Adrenal gland (tissue), 12 donors: ENCODE results near the gene C1orf122. TPM values are rescaled to one million over a fixed set of nuclear protein-coding genes. Genes with fewer than 3 reads are reported as not detected.
A peak's percentile ranks its signal among the peaks of the same experiment; 100 is the strongest.

Experiments used
- DNase-seq, 7 donors: peaks; one replicate each; pipeline ENCODE4 v3.0.0-alpha.2; 2019 to 2020
- H3K27ac ChIP-seq, 5 donors: fragments of 200-600 bp; sonication (generic) in 4 of 5; 1 replicate in 3 of 5; 2 replicates in 2 of 5; pipeline versions ENCODE4 v1.5.1 to v1.8.0; 2016 to 2020; ENCODE audit warnings: mild to moderate bottlenecking in 1 of 5
- H3K27me3 ChIP-seq: fragments of 200-600 bp; 2 replicates; pipeline ENCODE4 v1.8.0; 2021
- H3K36me3 ChIP-seq, 2 donors: fragments of 200-600 bp; replicated peaks in 1 of 2; 1 replicate in 1 of 2; 2 replicates in 1 of 2; pipeline versions ENCODE4 v1.5.1 to v1.8.0; 2018 to 2022
- H3K4me1 ChIP-seq, 2 donors: fragments of 200-600 bp; replicated peaks in 1 of 2; 1 replicate in 1 of 2; 2 replicates in 1 of 2; pipeline versions ENCODE4 v1.5.1 to v1.8.0; 2018 to 2021
- H3K4me3 ChIP-seq, 4 donors: fragments of 200-600 bp; sonication (generic) in 3 of 4; one replicate each; pipeline ENCODE4 v1.5.1; 2016 to 2018
- H3K9me3 ChIP-seq, 3 donors: fragments of 200-600 bp; sonication (generic) in 1 of 3; replicated peaks in 1 of 3; 1 replicate in 2 of 3; 2 replicates in 1 of 3; pipeline versions ENCODE4 v1.5.1 to v1.8.0; 2016 to 2021
- POLR2A ChIP-seq, 2 donors: fragments of 450-650 bp; IDR thresholded peaks; one replicate each; pipeline ENCODE4 v1.6.1; 2017; ENCODE audit warnings: antibody characterized with exemption in 2 of 2, mild to moderate bottlenecking in 2 of 2, moderate library complexity in 1 of 2
- WGBS, 4 donors: extraction: QIAGEN DNeasy Blood & Tissue Kit in 2 of 4; methylation state at CpG; one replicate each; pipeline versions ENCODE4 v1.1.5 to v1.1.7; 2013 to 2017; 5-methylcytosine and 5-hydroxymethylcytosine counted together
- intact Hi-C, 2 donors: fragments of 100-400 bp; cut with DNase I; formaldehyde crosslinking; loops; one replicate each; pipeline versions ENCODE4 v1.14.1 to v1.15.0; 2022 to 2023
- polyA plus RNA-seq, 3 donors: library from polyadenylated mRNA; stranded (reverse); fragments of 200-250 nt in 2 of 3; fragments of 350-450 nt in 1 of 3; fragmentation: Illumina TruSeq in 1 of 3; extraction: RNeasy Lipid Tissue Mini Kit (QIAGEN cat#74804) in 1 of 3; gene quantifications; one replicate each; pipeline ENCODE4 v1.2.3, GENCODE V29; 2013 to 2014
- total RNA-seq, 9 donors: library from RNA; depleted of rRNA in 4 of 9; stranded (reverse); fragments of >200 nt in 4 of 9; fragments of 120-200 nt in 1 of 9; fragmentation: NEBNext Ultra II Directional in 1 of 9; extraction: Animal tissue kit (Norgen Biotek cat#: 25700) in 1 of 9; gene quantifications; one replicate each; pipeline versions ENCODE4 v1.1.0 to v1.2.4, GENCODE V29; 2013 to 2023
- TF ChIP-seq, protein P1 (sequence below), 6 experiments: fragments of 450-650 bp in 4 of 6; fragments of 200-600 bp in 2 of 6; sonication (generic) in 1 of 6; IDR thresholded peaks; 1 replicate in 5 of 6; 2 replicates in 1 of 6; pipeline versions ENCODE4 v1.5.1 to v1.8.0; 2016 to 2021; ENCODE audit warnings: antibody characterized with exemption in 6 of 6, mild to moderate bottlenecking in 2 of 6, moderate library complexity in 1 of 6
- donor health status: healthy with polysubstance abuse.
- donor health status: Bipolar disorder and iron deficiency.
- donor health status: DM: yes; HTN: yes; CAD: no.
- donor health status: DM: no; HTN: no; CAD: no.
- donor health status: DM: no; HTN: no; CAD: no.
- donor health status: DM: yes; HTN: yes; CAD: no.

C1orf122 gene
- total and polyA plus RNA-seq, 12 donors: 21.0 to 173 (median 84.7) TPM

- TF ChIP-seq, protein P1, sequence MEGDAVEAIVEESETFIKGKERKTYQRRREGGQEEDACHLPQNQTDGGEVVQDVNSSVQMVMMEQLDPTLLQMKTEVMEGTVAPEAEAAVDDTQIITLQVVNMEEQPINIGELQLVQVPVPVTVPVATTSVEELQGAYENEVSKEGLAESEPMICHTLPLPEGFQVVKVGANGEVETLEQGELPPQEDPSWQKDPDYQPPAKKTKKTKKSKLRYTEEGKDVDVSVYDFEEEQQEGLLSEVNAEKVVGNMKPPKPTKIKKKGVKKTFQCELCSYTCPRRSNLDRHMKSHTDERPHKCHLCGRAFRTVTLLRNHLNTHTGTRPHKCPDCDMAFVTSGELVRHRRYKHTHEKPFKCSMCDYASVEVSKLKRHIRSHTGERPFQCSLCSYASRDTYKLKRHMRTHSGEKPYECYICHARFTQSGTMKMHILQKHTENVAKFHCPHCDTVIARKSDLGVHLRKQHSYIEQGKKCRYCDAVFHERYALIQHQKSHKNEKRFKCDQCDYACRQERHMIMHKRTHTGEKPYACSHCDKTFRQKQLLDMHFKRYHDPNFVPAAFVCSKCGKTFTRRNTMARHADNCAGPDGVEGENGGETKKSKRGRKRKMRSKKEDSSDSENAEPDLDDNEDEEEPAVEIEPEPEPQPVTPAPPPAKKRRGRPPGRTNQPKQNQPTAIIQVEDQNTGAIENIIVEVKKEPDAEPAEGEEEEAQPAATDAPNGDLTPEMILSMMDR (IDR thresholded peaks at IDR 0.05): no peak
- no peak for TF ChIP-seq POLR2A (IDR thresholded peaks at IDR 0.05)
- Histone ChIP-seq H3K4me3 (no peak overlapping the region), H3K9me3 (no peaks in the 10 kb centered on the region), H3K4me1 (no peaks in the 10 kb centered on the region), H3K36me3 (no peaks in the 10 kb centered on the region), H3K27me3 (no peaks in the 10 kb centered on the region), H3K27ac (no peak overlapping the region)
- no peak for DNase-seq
- intact Hi-C loops: no loop called here
- WGBS, 4 donors: 61 to 89% (median 71%) methylated on average over 3 to 4 of the region's 4 CpGs
Measured at GRCh38 chr1:37776946-37777516, 30.6 kb upstream of the C1orf122 start.

GRCh38 chr1:37778654-37779053 lies 28.9 kb upstream of the C1orf122 start:
- TF ChIP-seq POLR2A (IDR thresholded peaks at IDR 0.05): no peak
- TF ChIP-seq, protein P1 (IDR thresholded peaks at IDR 0.05): no peak
- Histone ChIP-seq H3K9me3 (no peaks in the 10 kb centered on the region), H3K36me3 (no peaks in the 10 kb centered on the region), H3K27ac (no peak overlapping the region), H3K27me3 (no peaks in the 10 kb centered on the region), H3K4me3 (no peak overlapping the region), H3K4me1 (no peaks in the 10 kb centered on the region)
- intact Hi-C loops: no loop called here
- DNase-seq: no peak
- 66 to 90% (median 84%) methylated on average over 3 of the region's 3 CpGs for WGBS, 4 donors

GRCh38 chr1:37782491-37782890 lies 25.1 kb upstream of the C1orf122 start:
- intact Hi-C loops: no loop called here
- H3K27ac ChIP-seq: no peak overlapping the region
- DNase-seq: no peak
- no peaks in the 10 kb centered on the region for H3K4me1 ChIP-seq
- H3K36me3 ChIP-seq: no peaks in the 10 kb centered on the region
- H3K9me3 ChIP-seq: no peaks in the 10 kb centered on the region
- H3K4me3 ChIP-seq: no peak overlapping the region
- no peak for TF ChIP-seq POLR2A (IDR thresholded peaks at IDR 0.05)
- TF ChIP-seq, protein P1 (IDR thresholded peaks at IDR 0.05): no peak
- WGBS, 4 donors: 71 to 82% (median 74%) methylated on average over 11 to 17 of the region's 17 CpGs
- H3K27me3 ChIP-seq: peaks cover 3% of the 10 kb centered on the region

- intact Hi-C loops: no loop called here
- Histone ChIP-seq H3K4me3 (peak overlapping the region in 2 of 4 donors; percentile 0 to 79), H3K27me3 (no peaks in the 10 kb centered on the region), H3K27ac (no peak overlapping the region), H3K9me3 (no peaks in the 10 kb centered on the region), H3K4me1 (peaks cover 6 to 11% of the 10 kb centered on the region in 2 donors), H3K36me3 (no peaks in the 10 kb centered on the region)
- WGBS, 4 donors: 34 to 78% (median 47%) methylated on average over 12 to 36 of the region's 36 CpGs
- no peak for DNase-seq
- TF ChIP-seq POLR2A (IDR thresholded peaks at IDR 0.05): no peak
Measured at GRCh38 chr1:37792943-37793686, 14.5 kb upstream of the C1orf122 start.
